GM23338 (cell line): Measurements from ENCODE around the gene MRC2. TPM values are rescaled to one million over a fixed set of nuclear protein-coding genes. Genes with fewer than 3 reads are reported as not detected.

ENCODE experiments used
- ATAC-seq: fragments of 200-7000 bp; cut with Tn5 transposase; 3 replicates; pipeline ENCODE4 v1.9.1; 2020
- DNase-seq: peaks from one replicate; pipeline ENCODE4 v3.0.0-alpha.2; 2015; ENCODE audit warnings: low spot score
- H2AFZ ChIP-seq: fragments of 200-600 bp; sonication (generic); 2 replicates; pipeline ENCODE4 v1.8.0; 2016; ENCODE audit warnings: antibody characterized with exemption, mild to moderate bottlenecking, moderate library complexity
- H3F3A ChIP-seq: fragments of 200-600 bp; sonication (generic); replicated peaks from 2 replicates; pipeline ENCODE4 v1.8.0; 2017; ENCODE audit warnings: antibody characterized with exemption, mixed run types, low read depth
- H3K27ac ChIP-seq: fragments of 200-600 bp; sonication (generic); 2 replicates; pipeline ENCODE4 v1.6.1; 2016; ENCODE audit warnings: low read depth
- H3K27me3 ChIP-seq: fragments of 200-600 bp; sonication (generic); 2 replicates; pipeline ENCODE4 v1.8.0; 2016; ENCODE audit warnings: mild to moderate bottlenecking, mixed run types, moderate library complexity; ENCODE audit not compliant: insufficient read depth
- H3K36me3 ChIP-seq: fragments of 200-600 bp; sonication (generic); 2 replicates; pipeline ENCODE4 v1.8.0; 2016; ENCODE audit warnings: mild to moderate bottlenecking; ENCODE audit not compliant: insufficient read depth
- H3K4me1 ChIP-seq: fragments of 200-600 bp; sonication (generic); 2 replicates; pipeline ENCODE4 v1.8.0; 2016; ENCODE audit warnings: mild to moderate bottlenecking, moderate library complexity; ENCODE audit not compliant: insufficient read depth
- H3K4me2 ChIP-seq: fragments of 200-600 bp; sonication (generic); 2 replicates; pipeline ENCODE4 v1.7.1; 2017; ENCODE audit warnings: mixed run types
- H3K4me3 ChIP-seq: fragments of 200-600 bp; sonication (generic); 2 replicates; pipeline ENCODE4 v1.6.1; 2016; ENCODE audit warnings: mixed run types
- H3K79me2 ChIP-seq: fragments of 200-600 bp; sonication (generic); replicated peaks from 2 replicates; pipeline ENCODE4 v1.8.0; 2017; ENCODE audit warnings: mild to moderate bottlenecking; ENCODE audit not compliant: insufficient read depth
- H3K9me2 ChIP-seq: fragments of 200-600 bp; sonication (generic); 2 replicates; pipeline ENCODE4 v1.8.0; 2017; ENCODE audit not compliant: insufficient read depth
- H4K20me1 ChIP-seq: fragments of 200-600 bp; sonication (generic); replicated peaks from 2 replicates; pipeline ENCODE4 v1.8.0; 2017; ENCODE audit warnings: mild to moderate bottlenecking; ENCODE audit not compliant: insufficient read depth
- H3K27ac Mint-ChIP-seq: 2 replicates; pipeline ENCODE4 v1.8.0; 2020; ENCODE audit warnings: inconsistent platforms, mild to moderate bottlenecking, moderate library complexity, mixed read lengths
- H3K27me3 Mint-ChIP-seq: 3 replicates; pipeline ENCODE4 v1.8.0; 2022; ENCODE audit warnings: low read depth, mild to moderate bottlenecking, moderate library complexity, mixed read lengths, inconsistent platforms; ENCODE audit not compliant: insufficient read depth, poor library complexity
- H3K36me3 Mint-ChIP-seq: 3 replicates; pipeline ENCODE4 v1.8.0; 2021; ENCODE audit warnings: low read depth, mild to moderate bottlenecking, inconsistent platforms, moderate library complexity, mixed read lengths
- H3K4me1 Mint-ChIP-seq: 3 replicates; pipeline ENCODE4 v1.8.0; 2020; ENCODE audit warnings: mild to moderate bottlenecking, inconsistent platforms, mixed read lengths
- H3K4me3 Mint-ChIP-seq: 3 replicates; pipeline ENCODE4 v1.8.0; 2021; ENCODE audit warnings: moderate library complexity, mild to moderate bottlenecking, inconsistent platforms, mixed read lengths
- H3K9me3 Mint-ChIP-seq: 3 replicates; pipeline ENCODE4 v1.8.0; 2020; ENCODE audit warnings: moderate library complexity, mild to moderate bottlenecking, inconsistent platforms, mixed read lengths
- JUNB ChIP-seq: IDR thresholded peaks from one replicate; pipeline ENCODE4 v1.6.1; 2016; ENCODE audit warnings: antibody characterized with exemption; ENCODE audit not compliant: unreplicated experiment
- NANOG ChIP-seq: IDR thresholded peaks from 2 replicates; pipeline ENCODE4 v1.6.1; 2016; ENCODE audit warnings: antibody characterized with exemption, borderline replicate concordance
- POLR2AphosphoS5 ChIP-seq: IDR thresholded peaks from 2 replicates; pipeline ENCODE4 v1.6.1; 2016; ENCODE audit warnings: antibody characterized with exemption, low read depth
- STAT1 ChIP-seq: IDR thresholded peaks from one replicate; pipeline ENCODE4 v1.6.1; 2016; ENCODE audit warnings: antibody characterized with exemption; ENCODE audit not compliant: unreplicated experiment
- ZNF114 ChIP-seq: fragments of 250-450 bp; sonication (Bioruptor Pico); IDR thresholded peaks from 2 replicates; pipeline ENCODE4 v1.5.0; 2020; ENCODE audit warnings: mild to moderate bottlenecking, moderate library complexity
- polyA plus RNA-seq: library from polyadenylated mRNA; unstranded; fragments of >200 nt; fragmentation: Nextera tagmentation; extraction: Ambion mirVana; gene quantifications from 2 replicates; pipeline ENCODE4 v1.2.1, GENCODE V29; 2016
- total RNA-seq: library from RNA; depleted of rRNA; stranded (reverse); fragments of >200 nt; shearing (Covaris generic); gene quantifications from 2 replicates; pipeline ENCODE4 v1.2.3, GENCODE V29; 2014
- TF ChIP-seq, protein P1 (sequence below): IDR thresholded peaks from one replicate; pipeline ENCODE4 v1.6.1; 2018; ENCODE audit warnings: antibody characterized with exemption; ENCODE audit not compliant: unreplicated experiment
- TF ChIP-seq, protein P2 (sequence below): fragments of 250-450 bp; sonication (Bioruptor Pico); IDR thresholded peaks from 2 replicates; pipeline ENCODE4 v1.5.0; 2020; ENCODE audit warnings: mild to moderate bottlenecking, moderate library complexity

Gene MRC2
- total and polyA plus RNA-seq, 2 experiments from 2014 or later: 8.0 to 38.6 TPM

- Histone ChIP-seq H3K4me3 (no peak overlapping the region), H3F3A (no peaks in the 10 kb centered on the region), H3K9me2 (no peaks in the 10 kb centered on the region), H3K4me1 (0 out of 2 replicates have a peak, but pooled peaks cover 3% of the 10 kb centered on the region), H3K4me2 (no peak overlapping the region), H3K79me2 (no peaks in the 10 kb centered on the region), H2AFZ (no peak overlapping the region), H4K20me1 (no peaks in the 10 kb centered on the region), H3K36me3 (no peaks in the 10 kb centered on the region), H3K27me3 (no peaks in the 10 kb centered on the region), H3K27ac (no peak overlapping the region)
- no peak for TF ChIP-seq POLR2AphosphoS5
- TF ChIP-seq ZNF114 (CRISPR knock-in tag): no peak
- no peak for TF ChIP-seq NANOG
- TF ChIP-seq, protein P1, sequence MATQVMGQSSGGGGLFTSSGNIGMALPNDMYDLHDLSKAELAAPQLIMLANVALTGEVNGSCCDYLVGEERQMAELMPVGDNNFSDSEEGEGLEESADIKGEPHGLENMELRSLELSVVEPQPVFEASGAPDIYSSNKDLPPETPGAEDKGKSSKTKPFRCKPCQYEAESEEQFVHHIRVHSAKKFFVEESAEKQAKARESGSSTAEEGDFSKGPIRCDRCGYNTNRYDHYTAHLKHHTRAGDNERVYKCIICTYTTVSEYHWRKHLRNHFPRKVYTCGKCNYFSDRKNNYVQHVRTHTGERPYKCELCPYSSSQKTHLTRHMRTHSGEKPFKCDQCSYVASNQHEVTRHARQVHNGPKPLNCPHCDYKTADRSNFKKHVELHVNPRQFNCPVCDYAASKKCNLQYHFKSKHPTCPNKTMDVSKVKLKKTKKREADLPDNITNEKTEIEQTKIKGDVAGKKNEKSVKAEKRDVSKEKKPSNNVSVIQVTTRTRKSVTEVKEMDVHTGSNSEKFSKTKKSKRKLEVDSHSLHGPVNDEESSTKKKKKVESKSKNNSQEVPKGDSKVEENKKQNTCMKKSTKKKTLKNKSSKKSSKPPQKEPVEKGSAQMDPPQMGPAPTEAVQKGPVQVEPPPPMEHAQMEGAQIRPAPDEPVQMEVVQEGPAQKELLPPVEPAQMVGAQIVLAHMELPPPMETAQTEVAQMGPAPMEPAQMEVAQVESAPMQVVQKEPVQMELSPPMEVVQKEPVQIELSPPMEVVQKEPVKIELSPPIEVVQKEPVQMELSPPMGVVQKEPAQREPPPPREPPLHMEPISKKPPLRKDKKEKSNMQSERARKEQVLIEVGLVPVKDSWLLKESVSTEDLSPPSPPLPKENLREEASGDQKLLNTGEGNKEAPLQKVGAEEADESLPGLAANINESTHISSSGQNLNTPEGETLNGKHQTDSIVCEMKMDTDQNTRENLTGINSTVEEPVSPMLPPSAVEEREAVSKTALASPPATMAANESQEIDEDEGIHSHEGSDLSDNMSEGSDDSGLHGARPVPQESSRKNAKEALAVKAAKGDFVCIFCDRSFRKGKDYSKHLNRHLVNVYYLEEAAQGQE: no peak
- TF ChIP-seq STAT1: no peak
- no peak for TF ChIP-seq JUNB
- TF ChIP-seq, protein P2, sequence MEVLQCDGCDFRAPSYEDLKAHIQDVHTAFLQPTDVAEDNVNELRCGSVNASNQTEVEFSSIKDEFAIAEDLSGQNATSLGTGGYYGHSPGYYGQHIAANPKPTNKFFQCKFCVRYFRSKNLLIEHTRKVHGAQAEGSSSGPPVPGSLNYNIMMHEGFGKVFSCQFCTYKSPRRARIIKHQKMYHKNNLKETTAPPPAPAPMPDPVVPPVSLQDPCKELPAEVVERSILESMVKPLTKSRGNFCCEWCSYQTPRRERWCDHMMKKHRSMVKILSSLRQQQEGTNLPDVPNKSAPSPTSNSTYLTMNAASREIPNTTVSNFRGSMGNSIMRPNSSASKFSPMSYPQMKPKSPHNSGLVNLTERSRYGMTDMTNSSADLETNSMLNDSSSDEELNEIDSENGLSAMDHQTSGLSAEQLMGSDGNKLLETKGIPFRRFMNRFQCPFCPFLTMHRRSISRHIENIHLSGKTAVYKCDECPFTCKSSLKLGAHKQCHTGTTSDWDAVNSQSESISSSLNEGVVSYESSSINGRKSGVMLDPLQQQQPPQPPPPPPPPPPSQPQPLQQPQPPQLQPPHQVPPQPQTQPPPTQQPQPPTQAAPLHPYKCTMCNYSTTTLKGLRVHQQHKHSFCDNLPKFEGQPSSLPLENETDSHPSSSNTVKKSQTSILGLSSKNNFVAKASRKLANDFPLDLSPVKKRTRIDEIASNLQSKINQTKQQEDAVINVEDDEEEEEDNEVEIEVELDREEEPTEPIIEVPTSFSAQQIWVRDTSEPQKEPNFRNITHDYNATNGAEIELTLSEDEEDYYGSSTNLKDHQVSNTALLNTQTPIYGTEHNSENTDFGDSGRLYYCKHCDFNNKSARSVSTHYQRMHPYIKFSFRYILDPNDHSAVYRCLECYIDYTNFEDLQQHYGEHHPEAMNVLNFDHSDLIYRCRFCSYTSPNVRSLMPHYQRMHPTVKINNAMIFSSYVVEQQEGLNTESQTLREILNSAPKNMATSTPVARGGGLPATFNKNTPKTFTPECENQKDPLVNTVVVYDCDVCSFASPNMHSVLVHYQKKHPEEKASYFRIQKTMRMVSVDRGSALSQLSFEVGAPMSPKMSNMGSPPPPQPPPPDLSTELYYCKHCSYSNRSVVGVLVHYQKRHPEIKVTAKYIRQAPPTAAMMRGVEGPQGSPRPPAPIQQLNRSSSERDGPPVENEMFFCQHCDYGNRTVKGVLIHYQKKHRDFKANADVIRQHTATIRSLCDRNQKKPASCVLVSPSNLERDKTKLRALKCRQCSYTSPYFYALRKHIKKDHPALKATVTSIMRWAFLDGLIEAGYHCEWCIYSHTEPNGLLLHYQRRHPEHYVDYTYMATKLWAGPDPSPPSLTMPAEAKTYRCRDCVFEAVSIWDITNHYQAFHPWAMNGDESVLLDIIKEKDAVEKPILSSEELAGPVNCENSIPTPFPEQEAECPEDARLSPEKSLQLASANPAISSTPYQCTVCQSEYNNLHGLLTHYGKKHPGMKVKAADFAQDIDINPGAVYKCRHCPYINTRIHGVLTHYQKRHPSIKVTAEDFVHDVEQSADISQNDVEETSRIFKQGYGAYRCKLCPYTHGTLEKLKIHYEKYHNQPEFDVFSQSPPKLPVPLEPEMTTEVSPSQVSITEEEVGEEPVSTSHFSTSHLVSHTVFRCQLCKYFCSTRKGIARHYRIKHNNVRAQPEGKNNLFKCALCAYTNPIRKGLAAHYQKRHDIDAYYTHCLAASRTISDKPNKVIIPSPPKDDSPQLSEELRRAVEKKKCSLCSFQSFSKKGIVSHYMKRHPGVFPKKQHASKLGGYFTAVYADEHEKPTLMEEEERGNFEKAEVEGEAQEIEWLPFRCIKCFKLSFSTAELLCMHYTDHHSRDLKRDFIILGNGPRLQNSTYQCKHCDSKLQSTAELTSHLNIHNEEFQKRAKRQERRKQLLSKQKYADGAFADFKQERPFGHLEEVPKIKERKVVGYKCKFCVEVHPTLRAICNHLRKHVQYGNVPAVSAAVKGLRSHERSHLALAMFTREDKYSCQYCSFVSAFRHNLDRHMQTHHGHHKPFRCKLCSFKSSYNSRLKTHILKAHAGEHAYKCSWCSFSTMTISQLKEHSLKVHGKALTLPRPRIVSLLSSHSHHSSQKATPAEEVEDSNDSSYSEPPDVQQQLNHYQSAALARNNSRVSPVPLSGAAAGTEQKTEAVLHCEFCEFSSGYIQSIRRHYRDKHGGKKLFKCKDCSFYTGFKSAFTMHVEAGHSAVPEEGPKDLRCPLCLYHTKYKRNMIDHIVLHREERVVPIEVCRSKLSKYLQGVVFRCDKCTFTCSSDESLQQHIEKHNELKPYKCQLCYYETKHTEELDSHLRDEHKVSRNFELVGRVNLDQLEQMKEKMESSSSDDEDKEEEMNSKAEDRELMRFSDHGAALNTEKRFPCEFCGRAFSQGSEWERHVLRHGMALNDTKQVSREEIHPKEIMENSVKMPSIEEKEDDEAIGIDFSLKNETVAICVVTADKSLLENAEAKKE: no peak
- H3K27ac Mint-ChIP-seq: no peak overlapping the region
- H3K36me3 Mint-ChIP-seq: peaks cover 21% of the 10 kb centered on the region
- peaks cover 17% of the 10 kb centered on the region for H3K4me1 Mint-ChIP-seq
- DNase-seq: no peak
- no peak overlapping the region for H3K4me3 Mint-ChIP-seq
- peaks cover 8% of the 10 kb centered on the region for H3K27me3 Mint-ChIP-seq
- peaks cover 23% of the 10 kb centered on the region for H3K9me3 Mint-ChIP-seq
- no peak for ATAC-seq
Measured at GRCh38 chr17:62712171-62712581, 84.7 kb downstream of the MRC2 start.
